H1 (cell line): Measurements from ENCODE around the gene GNA12. TPM values are rescaled to one million over a fixed set of nuclear protein-coding genes. Genes with fewer than 3 reads are reported as not detected.

Source experiments
- BACH1 ChIP-seq: IDR thresholded peaks from 2 replicates; pipeline ENCODE4 v1.6.1; 2012; ENCODE audit warnings: low read length, improper control_type of control experiment
- CHD2 ChIP-seq: IDR thresholded peaks from 2 replicates; pipeline ENCODE4 v1.6.1; 2012; ENCODE audit warnings: low read length, improper control_type of control experiment
- CHD7 ChIP-seq: fragments of 300-600 bp; sonication (generic); IDR thresholded peaks from 2 replicates; pipeline ENCODE4 v1.7.1; 2012; ENCODE audit warnings: low read length, moderate library complexity, mild to moderate bottlenecking, inconsistent platforms; ENCODE audit not compliant: insufficient replicate concordance
- EGR1 ChIP-seq: IDR thresholded peaks from 2 replicates; pipeline ENCODE4 v1.6.1; 2011; ENCODE audit warnings: low read depth, low read length, borderline replicate concordance
- POU5F1 ChIP-seq: IDR thresholded peaks from 2 replicates; pipeline ENCODE4 v1.6.1; 2011; ENCODE audit warnings: low read depth, mild to moderate bottlenecking, low read length, moderate library complexity
- SAP30 ChIP-seq: fragments of 300-600 bp; sonication (generic); IDR thresholded peaks from 2 replicates; pipeline ENCODE4 v1.7.1; 2012; ENCODE audit warnings: low read length, moderate library complexity, mild to moderate bottlenecking, inconsistent platforms; ENCODE audit not compliant: insufficient read depth, insufficient replicate concordance
- TEAD4 ChIP-seq: IDR thresholded peaks from 2 replicates; pipeline ENCODE4 v1.6.1; 2012; ENCODE audit warnings: low read depth, low read length, inconsistent platforms, mixed read lengths
- polyA plus RNA-seq, 7 experiments: library from polyadenylated mRNA; depleted of rRNA in 3 of 7; stranded (reverse) in 5 of 7; unstranded in 2 of 7; fragments of >200 nt in 5 of 7; fragments of 200-250 nt in 2 of 7; gene quantifications; 1 replicate in 5 of 7; 2 replicates in 1 of 7; 4 replicates in 1 of 7; pipeline versions ENCODE4 v1.2.1 to v1.2.3, GENCODE V29; 2011 to 2013; ENCODE audit warnings: missing spikeins in 2 of 7, mixed read lengths in 2 of 7
- total RNA-seq: library from RNA; stranded (reverse); fragmentation: NEBNext Ultra II Directional; extraction: Animal tissue kit (Norgen Biotek cat#: 25700); gene quantifications from 2 replicates; pipeline ENCODE4 v1.2.1, GENCODE V29; 2021

The GNA12 gene
- total and polyA plus RNA-seq, 2 of the 8 experiments (the other 6 are each of a cell fraction or from before 2014, with no cell fraction given), result 96.5 to 109 TPM

DNA sequence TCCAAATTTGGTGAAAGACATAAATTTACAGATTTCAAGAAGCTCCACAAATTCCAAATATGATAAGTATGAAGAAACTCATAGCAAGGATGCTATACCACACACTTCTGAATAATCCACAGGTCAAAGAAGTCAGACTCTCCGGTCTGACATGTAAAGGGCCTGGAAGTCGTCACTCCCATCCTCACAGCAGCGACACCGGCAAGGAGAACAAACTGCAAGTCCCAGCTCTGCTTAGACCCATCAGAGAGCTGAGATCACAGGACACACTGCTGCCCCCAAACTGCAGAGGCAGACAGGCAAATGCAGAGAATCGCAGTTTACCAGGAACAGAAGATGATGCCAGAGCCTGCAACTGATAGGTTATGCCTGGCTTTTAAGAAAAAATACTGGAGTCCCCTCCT is 94.1 kb downstream of the GNA12 start (continued):
- TF ChIP-seq CHD7, result no peak
- TF ChIP-seq TEAD4, result no peak
- TF ChIP-seq BACH1, result no peak
- TF ChIP-seq POU5F1, result no peak
- no peak for TF ChIP-seq SAP30
- no peak for TF ChIP-seq EGR1
- TF ChIP-seq CHD2, result no peak
